ENCODE results near the gene FOSB. TPM values are rescaled to one million over a fixed set of nuclear protein-coding genes. Genes with fewer than 3 reads are reported as not detected.

The FOSB gene
- total RNA-seq, 1 donor from 2014 or later = 20.6 TPM

DNA sequence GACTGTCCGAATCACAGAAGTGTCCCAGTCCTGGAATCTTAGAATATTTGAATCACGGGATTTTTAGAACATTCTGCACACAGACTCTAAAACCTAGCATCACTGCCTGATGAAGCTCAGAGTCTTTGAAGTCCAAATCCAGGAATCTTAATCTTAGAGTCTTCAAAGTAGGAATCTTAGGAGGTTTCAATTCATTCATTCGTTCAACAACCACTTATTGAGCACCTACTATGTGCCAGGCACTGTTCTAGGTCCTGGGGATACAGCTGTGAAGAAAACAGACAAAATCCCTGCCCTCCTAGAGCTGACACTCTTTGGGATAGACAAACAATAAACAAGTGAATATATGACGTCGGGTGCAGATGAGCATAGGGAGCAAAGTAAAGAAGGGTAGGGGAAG lies 27.4 kb downstream of the FOSB start:
- intact Hi-C loops (cut with DNase I) = no loop called here
- Histone ChIP-seq H3K4me3 (no peak overlapping the region), H3K27ac (no peak overlapping the region), H3K9me3 (no peaks in the 10 kb centered on the region), H3K4me1 (peaks cover 52% of the 10 kb centered on the region), H3K36me3 (no peaks in the 10 kb centered on the region), H3K27me3 (no peaks in the 10 kb centered on the region)
- no peak for DNase-seq (ENCODE audit: extremely low spot score in 2 of 2)
- TF ChIP-seq, protein P1, sequence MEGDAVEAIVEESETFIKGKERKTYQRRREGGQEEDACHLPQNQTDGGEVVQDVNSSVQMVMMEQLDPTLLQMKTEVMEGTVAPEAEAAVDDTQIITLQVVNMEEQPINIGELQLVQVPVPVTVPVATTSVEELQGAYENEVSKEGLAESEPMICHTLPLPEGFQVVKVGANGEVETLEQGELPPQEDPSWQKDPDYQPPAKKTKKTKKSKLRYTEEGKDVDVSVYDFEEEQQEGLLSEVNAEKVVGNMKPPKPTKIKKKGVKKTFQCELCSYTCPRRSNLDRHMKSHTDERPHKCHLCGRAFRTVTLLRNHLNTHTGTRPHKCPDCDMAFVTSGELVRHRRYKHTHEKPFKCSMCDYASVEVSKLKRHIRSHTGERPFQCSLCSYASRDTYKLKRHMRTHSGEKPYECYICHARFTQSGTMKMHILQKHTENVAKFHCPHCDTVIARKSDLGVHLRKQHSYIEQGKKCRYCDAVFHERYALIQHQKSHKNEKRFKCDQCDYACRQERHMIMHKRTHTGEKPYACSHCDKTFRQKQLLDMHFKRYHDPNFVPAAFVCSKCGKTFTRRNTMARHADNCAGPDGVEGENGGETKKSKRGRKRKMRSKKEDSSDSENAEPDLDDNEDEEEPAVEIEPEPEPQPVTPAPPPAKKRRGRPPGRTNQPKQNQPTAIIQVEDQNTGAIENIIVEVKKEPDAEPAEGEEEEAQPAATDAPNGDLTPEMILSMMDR (IDR thresholded peaks at IDR 0.05) = no peak
- no peak for TF ChIP-seq POLR2A (IDR thresholded peaks at IDR 0.05)
- TF ChIP-seq POLR2AphosphoS5 (IDR thresholded peaks at IDR 0.05; ENCODE audit: insufficient read depth in 1 of 2, low read depth in 1 of 2) = no peak

DNA sequence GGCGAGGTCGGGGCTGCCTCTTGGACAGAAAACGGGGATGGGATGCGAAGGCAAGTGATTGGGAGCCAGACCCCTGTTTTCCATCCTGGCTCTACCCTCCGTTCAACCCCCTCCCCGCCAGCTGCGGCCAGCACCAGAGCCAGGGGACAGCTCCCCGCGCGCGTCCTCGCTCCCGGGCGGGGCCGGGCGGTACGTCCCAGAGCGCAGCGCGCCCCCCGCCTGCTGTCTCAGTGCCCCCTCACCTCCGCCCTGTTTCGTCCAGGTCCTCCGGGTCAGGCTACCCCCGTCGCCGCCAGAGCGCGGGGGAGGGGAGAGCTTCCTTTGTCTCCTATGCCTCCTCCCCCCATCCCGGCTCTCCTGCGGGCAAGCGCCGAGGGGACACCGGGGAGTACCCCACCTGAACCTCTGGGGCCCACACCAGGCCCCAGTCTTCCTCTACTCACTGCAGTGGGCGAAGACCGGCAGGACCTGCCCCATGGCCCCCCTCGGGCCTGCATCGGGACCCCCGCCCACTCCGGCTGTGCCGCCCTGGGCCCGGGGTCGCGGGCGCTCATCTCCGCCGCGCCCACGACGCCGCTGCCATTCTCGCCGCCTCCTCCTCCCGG lies 28.7 kb downstream of the FOSB start:
- peaks cover 52% of the 10 kb centered on the region for H3K4me1 ChIP-seq
- no peaks in the 10 kb centered on the region for H3K9me3 ChIP-seq
- intact Hi-C loops (cut with DNase I) = no loop called here
- peak overlapping the region; percentile 75 to 82 for H3K4me3 ChIP-seq
- no peaks in the 10 kb centered on the region for H3K27me3 ChIP-seq
- TF ChIP-seq POLR2AphosphoS5 (IDR thresholded peaks at IDR 0.05; ENCODE audit: insufficient read depth in 1 of 2, low read depth in 1 of 2) (peak in 1 of 2 donors; percentile 4), POLR2A (IDR thresholded peaks at IDR 0.05) (no peak)
- peak overlapping the region; percentile 46 for H3K27ac ChIP-seq
- no peak for DNase-seq (ENCODE audit: extremely low spot score in 2 of 2)
- no peaks in the 10 kb centered on the region for H3K36me3 ChIP-seq

DNA sequence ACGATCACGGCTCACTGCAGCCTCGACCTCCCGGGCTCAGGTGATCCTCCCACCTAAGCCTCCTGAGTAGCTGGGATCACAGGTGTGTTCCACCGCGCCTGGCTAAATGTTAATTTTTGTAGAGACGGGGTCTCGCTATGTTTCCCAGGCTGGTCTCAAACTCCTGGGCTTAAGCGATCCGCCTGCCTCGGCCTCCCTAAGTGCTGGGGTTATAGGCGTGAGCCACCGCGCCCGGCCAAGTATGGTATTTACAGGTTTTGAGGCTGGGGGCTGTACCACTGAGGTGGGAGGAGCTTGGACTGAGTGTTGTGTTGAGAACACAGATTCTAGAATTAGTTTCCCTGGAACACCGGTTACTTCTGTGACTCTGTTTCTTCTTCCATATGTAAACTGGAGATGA lies 30.0 kb downstream of the FOSB start:
- no peak for TF ChIP-seq POLR2A (IDR thresholded peaks at IDR 0.05)
- TF ChIP-seq, protein P1 (IDR thresholded peaks at IDR 0.05) = no peak
- no peak for TF ChIP-seq POLR2AphosphoS5 (IDR thresholded peaks at IDR 0.05; ENCODE audit: insufficient read depth in 1 of 2, low read depth in 1 of 2)
- H3K27me3 ChIP-seq = no peaks in the 10 kb centered on the region

DNA sequence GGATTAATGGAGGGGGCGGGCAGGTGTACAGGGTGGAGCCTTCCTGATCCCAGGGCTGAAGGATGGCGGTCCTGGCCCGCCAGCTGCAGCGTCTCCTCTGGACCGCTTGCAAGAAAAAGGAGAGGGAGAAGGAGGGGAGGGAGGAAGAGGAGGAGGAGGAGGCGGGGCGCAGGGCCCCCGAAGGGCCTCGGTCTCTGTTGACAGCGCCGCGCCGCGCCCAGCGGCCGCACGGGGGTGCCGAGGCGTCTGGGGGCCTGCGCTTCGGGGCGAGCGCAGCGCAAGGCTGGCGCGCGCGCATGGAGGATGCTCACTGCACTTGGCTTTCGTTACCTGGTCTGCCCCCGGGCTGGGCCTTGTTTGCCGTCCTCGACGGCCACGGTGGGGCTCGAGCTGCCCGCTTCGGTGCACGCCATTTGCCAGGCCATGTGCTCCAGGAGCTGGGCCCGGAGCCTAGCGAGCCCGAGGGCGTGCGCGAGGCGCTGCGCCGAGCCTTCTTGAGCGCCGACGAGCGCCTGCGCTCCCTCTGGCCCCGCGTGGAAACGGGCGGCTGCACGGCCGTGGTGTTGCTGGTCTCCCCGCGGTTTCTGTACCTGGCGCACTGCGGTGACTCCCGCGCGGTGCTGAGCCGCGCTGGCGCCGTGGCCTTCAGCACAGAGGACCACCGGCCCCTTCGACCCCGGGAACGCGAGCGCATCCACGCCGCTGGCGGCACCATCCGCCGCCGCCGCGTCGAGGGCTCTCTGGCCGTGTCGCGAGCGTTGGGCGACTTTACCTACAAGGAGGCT lies 30.8 kb downstream of the FOSB start, which contains the start of gene PPM1N:
PPM1N (plus strand) TSS at position 33 of the 785 bp plus-strand sequence; CDS start at position 63, 30 bp downstream.
- Histone ChIP-seq H3K27me3 (no peaks in the 10 kb centered on the region), H3K27ac (no peak within 1 kb of the TSS), H3K4me3 (peak within 1 kb of the TSS; percentile 75 to 82), H3K36me3 (no peaks in the 10 kb centered on the region), H3K9me3 (no peaks in the 10 kb centered on the region), H3K4me1 (peaks cover 39% of the 10 kb centered on the region)
- DNase-seq (ENCODE audit: extremely low spot score in 2 of 2) = no peak
- intact Hi-C loops (cut with DNase I) = loop anchor here (1.0 kb wide), 1 partner anchor 39 kb away; no protein-coding TSS in a partner anchor
- no peak for TF ChIP-seq POLR2A (IDR thresholded peaks at IDR 0.05)
- TF ChIP-seq, protein P1 (IDR thresholded peaks at IDR 0.05) = no peak
- TF ChIP-seq POLR2AphosphoS5 (IDR thresholded peaks at IDR 0.05; ENCODE audit: insufficient read depth in 1 of 2, low read depth in 1 of 2) = no peak

More for the DNA sequence above, 30.0 kb downstream of the FOSB start:
- H3K36me3 ChIP-seq = no peaks in the 10 kb centered on the region
- H3K4me3 ChIP-seq = no peak overlapping the region
- no peak overlapping the region for H3K27ac ChIP-seq
- H3K4me1 ChIP-seq = peaks cover 47% of the 10 kb centered on the region
- no peak for DNase-seq (ENCODE audit: extremely low spot score in 2 of 2)
- H3K9me3 ChIP-seq = no peaks in the 10 kb centered on the region
- intact Hi-C loops (cut with DNase I) = no loop called here

DNA sequence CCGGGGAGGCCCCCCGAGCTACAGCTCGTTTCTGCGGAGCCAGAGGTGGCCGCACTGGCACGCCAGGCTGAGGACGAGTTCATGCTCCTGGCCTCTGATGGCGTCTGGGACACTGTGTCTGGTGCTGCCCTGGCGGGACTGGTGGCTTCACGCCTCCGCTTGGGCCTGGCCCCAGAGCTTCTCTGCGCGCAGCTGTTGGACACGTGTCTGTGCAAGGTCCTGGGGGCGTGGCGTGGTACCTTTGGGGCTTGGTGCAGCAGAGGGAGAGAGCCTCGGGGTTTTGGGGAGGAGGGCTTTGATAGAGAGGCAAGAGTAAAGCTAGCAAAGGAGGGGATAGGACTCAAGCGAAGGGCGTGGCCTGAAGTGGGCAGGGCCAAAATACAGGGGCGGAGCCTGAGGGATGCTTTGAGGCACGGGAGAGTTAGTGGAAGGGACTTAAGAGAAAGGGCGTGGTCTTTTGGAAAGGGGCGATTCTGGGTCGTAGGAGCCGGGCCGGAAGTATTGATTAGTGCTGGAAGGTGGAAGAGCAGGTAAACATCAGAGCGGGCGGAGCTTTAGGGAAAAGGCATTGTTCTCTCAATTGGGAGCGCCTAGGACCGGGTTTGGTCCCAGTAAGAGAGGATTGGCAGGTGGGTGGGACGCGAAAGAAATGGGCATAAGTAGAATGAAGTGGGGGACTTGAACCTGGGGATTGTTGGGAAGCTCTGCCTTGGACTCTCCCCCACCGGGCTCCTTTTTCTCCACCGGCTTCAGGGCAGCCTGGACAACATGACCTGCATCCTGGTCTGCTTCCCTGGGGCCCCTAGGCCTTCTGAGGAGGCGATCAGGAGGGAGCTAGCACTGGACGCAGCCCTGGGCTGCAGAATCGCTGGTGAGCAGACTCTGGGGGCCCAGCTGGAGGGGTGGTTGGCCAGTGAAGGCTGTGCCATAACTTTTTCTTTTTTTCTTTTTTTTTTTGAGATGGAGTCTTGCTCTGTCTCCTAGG lies 31.7 kb downstream of the FOSB start:
- Histone ChIP-seq H3K4me1 (peaks cover 38% of the 10 kb centered on the region), H3K27me3 (no peaks in the 10 kb centered on the region), H3K36me3 (no peaks in the 10 kb centered on the region), H3K4me3 (peak overlapping the region; percentile 21 to 27), H3K27ac (no peak overlapping the region), H3K9me3 (no peaks in the 10 kb centered on the region)
- intact Hi-C loops (cut with DNase I) = loop anchor here (1.0 kb wide), 1 partner anchor 38 kb away; no protein-coding TSS in a partner anchor
- DNase-seq (ENCODE audit: extremely low spot score in 2 of 2) = no peak
- TF ChIP-seq POLR2A (IDR thresholded peaks at IDR 0.05) (no peak), POLR2AphosphoS5 (IDR thresholded peaks at IDR 0.05; ENCODE audit: insufficient read depth in 1 of 2, low read depth in 1 of 2) (no peak)
- TF ChIP-seq, protein P1 (IDR thresholded peaks at IDR 0.05) = no peak
